HG02943 (cell line): Measurements from ENCODE around the gene TCTA.
"Not testable (repeated sequence)": the region's sequence is repeated elsewhere in the genome, so short reads cannot be mapped to it uniquely, and the experiment has no call there.

Experiments used
- ATAC-seq: cut with Tn5 transposase; IDR thresholded peaks from one replicate; pipeline ENCODE4 v1.9.1; 2021; ENCODE audit warnings: mild to moderate bottlenecking, low read depth, moderate library complexity; ENCODE audit not compliant: unreplicated experiment

TCTA gene

GRCh38 chr3:49411968-49412631, at the start of gene TCTA, which contains the start of gene RHOA:
Gene TCTA (plus strand): TSS chr3:49412423. CDS start chr3:49412427, 4 bp downstream.
Gene RHOA (minus strand): TSS chr3:49411976. CDS start chr3:49375589, 36,387 bp downstream.
- ATAC-seq, result peak; percentile 79

- ATAC-seq, result no peak
These were observed 49.7 kb upstream of the TCTA start for GRCh38 chr3:49362561-49362960.

- no peak for ATAC-seq
These were observed 41.5 kb upstream of the TCTA start for GRCh38 chr3:49370585-49371290.

- no peak for ATAC-seq
These were observed 40.3 kb upstream of the TCTA start for GRCh38 chr3:49371946-49372345.

- no peak for ATAC-seq
These were observed 34.7 kb upstream of the TCTA start for GRCh38 chr3:49377483-49377882.

- ATAC-seq, result no peak
These were observed 33.9 kb upstream of the TCTA start for GRCh38 chr3:49378249-49378895.

- ATAC-seq, result no peak
These were observed 28.8 kb upstream of the TCTA start for GRCh38 chr3:49383387-49383786.

GRCh38 chr3:49385617-49386016, 26.6 kb upstream of the TCTA start:
- ATAC-seq, result no peak

- no peak for ATAC-seq
These were observed 26.0 kb upstream of the TCTA start for GRCh38 chr3:49386056-49386756.

- ATAC-seq, result no peak
These were observed 24.5 kb upstream of the TCTA start for GRCh38 chr3:49387721-49388120.

GRCh38 chr3:49388289-49388820, 23.9 kb upstream of the TCTA start:
- ATAC-seq, result no peak

- ATAC-seq, result no peak
These were observed 22.9 kb upstream of the TCTA start for GRCh38 chr3:49389297-49389696.

GRCh38 chr3:49391310-49391709, 20.9 kb upstream of the TCTA start:
- not testable (repeated sequence) for ATAC-seq

- no peak for ATAC-seq
These were observed 14.8 kb upstream of the TCTA start for GRCh38 chr3:49397470-49397869.

GRCh38 chr3:49399461-49399860, 12.8 kb upstream of the TCTA start:
- no peak for ATAC-seq

- ATAC-seq, result no peak
These were observed 10.5 kb upstream of the TCTA start for GRCh38 chr3:49401766-49402165.

- no peak for ATAC-seq
These were observed 8.3 kb upstream of the TCTA start for GRCh38 chr3:49403891-49404290.

- ATAC-seq, result not testable (repeated sequence)
These were observed 6.7 kb upstream of the TCTA start for GRCh38 chr3:49405570-49405969.

GRCh38 chr3:49406571-49407565, 5.4 kb upstream of the TCTA start:
- no peak for ATAC-seq
